Islet of Langerhans (tissue), 1 donor: ENCODE measurements around the gene TSGA10.
"Not testable (repeated sequence)": the region's sequence is repeated elsewhere in the genome, so short reads cannot be mapped to it uniquely, and the experiment has no call there.

Source experiments
- FAIRE-seq: peaks from one replicate; lab custom pipeline; 2011; peaks lifted over from hg19 to GRCh38; lab: Jason Lieb, UNC

TSGA10 gene

GRCh38 chr2:99072551-99072950, 82.2 kb downstream of the TSGA10 start:
- no peak for FAIRE-seq

- no peak for FAIRE-seq
These were observed 86.7 kb downstream of the TSGA10 start for GRCh38 chr2:99067871-99068625.

- peak; percentile 99 for FAIRE-seq
These were observed 88.4 kb downstream of the TSGA10 start for GRCh38 chr2:99066075-99066958.

DNA sequence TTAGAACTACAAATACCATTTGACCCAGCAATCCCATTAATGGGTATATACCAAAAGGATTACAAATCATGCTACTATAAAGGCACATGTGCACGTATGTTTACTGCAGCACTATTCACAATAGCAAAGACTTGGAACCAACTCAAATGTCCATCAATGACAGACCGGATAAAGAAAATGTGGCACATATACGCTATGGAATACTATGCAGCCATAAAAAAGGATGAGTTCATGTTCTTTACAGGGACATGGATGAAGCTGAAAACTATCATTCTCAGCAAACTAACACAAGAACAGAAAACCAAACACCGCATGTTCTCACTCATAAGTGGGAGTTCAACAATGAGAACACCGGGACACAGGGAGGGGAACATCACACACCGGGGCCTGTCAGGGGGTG, 105.6 kb downstream of the TSGA10 start:
- FAIRE-seq, result not testable (repeated sequence)

DNA sequence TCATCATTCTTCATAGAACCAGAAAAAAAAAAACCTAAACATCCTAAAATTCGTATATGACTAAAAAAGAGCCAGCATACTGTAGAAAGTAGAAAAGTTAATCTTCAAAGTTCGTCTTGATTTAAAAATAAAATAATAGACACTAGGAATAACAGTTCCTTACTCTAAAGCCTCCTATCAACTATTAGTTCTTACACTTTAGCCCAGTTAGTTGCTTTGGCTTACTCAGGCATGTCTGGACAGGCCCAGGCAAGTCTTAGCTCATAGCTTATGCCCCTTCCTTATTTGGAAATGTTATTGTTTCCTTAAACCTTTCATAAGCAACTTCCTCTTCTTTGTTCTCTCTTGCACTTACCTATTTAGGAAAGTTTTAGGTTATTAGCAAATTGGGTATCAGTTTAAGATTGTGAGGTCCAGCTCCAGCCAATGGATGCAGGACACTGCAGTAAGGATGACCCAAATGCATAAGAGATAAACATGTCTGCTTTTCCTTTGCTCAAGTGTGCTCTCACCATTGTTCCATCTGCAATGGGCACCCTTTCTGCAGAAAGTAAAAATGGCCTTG, 113.9 kb downstream of the TSGA10 start:
- FAIRE-seq, result not testable (repeated sequence)

GRCh38 chr2:99035920-99036319, 118.8 kb downstream of the TSGA10 start:
- no peak for FAIRE-seq

GRCh38 chr2:99032786-99033185, 122.0 kb downstream of the TSGA10 start:
- no peak for FAIRE-seq

DNA sequence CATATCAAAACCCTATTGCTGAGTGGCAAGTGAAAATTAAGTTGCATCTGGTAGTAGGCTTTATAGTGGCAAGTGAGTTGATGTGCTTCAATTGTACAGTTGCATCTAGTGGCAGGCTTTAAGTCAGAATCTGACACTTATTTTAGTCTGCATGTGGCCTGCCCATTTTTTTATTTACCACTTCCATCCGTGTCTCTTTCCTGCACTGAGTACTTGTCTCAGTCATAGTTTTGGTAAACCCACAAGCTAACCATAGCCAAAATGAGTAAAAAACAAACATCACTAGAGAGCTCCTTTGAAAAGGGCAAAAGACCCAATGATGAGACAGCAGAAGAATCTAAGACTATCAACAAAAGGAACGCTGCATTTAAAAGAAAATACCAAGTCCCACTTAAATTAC, 122.7 kb downstream of the TSGA10 start:
- FAIRE-seq, result no peak

DNA sequence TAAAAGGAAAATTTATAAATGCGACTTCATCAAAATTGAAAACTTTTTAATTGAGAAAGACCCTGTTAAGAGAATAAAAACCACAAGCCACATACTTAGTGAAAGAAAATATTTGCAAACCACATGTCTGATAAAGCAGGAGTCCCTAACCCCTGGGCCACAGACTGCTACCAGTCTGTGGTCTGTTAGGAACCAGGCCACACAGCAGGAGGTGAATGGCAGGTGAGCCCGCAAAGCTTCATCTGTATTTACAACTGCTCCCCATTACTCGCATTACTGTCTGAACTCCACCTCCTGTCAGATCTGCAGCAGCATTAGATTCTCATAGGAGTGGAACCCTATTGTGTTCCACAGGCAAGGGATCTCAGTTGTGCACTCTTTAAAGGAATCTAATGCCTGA, 123.3 kb downstream of the TSGA10 start:
- FAIRE-seq, result no peak

DNA sequence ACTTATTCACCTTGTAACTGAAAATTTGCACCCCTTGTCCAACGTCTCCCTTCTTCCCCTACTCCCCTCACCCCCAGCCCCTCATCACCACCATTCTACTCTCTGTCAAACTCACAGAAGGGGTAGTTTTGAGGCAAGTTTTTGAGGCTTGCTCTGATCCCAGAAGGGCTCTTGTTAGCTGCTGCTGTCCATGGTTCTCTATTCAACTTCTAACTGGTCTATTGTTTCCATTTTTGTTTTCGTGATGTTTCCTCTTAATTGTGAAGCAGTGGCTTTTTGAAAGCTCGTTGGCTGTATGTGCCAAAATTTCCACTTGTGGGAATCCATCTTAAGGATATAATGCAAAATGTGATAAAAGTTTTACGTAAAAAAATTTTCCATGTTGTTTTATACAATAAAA, 126.2 kb downstream of the TSGA10 start:
- no peak for FAIRE-seq

DNA sequence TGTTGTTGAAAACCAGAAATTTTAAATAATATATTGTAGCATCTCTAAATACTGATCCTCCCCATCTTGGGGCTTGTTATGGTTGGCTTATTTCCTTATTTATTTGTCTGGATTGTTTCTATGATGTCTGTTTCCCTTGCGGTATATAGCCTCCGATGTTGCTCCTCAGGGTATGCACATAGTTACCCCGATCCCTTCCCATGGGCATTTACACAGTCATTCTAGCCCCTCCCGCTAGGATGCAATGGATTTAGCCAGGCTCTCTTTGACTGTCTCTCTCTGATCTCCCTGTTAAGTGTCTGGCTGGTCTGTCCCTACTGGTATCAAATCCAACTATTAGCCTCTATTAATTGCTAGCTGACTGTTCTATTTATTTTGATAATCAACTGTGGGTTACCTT, 126.9 kb downstream of the TSGA10 start:
- no peak for FAIRE-seq

GRCh38 chr2:99000708-99001107, 154.0 kb downstream of the TSGA10 start:
- FAIRE-seq, result no peak

DNA sequence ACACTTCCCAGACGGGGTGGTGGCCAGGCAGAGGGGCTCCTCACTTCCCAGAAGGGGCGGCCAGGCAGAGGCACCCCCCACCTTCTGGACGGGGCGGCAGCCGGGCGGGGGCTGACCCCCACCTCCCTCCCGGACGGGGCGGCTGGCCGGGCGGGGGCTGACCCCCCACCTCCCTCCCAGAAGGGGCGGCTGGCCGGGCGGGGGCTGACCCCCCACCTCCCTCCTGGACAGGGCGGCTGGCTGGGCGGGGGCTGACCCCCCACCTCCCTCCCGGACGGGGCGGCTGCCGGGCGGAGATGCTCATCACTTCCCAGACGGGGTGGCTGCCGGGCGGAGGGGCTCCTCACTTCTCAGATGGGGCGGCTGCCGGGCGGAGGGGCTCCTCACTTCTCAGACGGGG, 166.0 kb downstream of the TSGA10 start:
- FAIRE-seq, result not testable (repeated sequence)

DNA sequence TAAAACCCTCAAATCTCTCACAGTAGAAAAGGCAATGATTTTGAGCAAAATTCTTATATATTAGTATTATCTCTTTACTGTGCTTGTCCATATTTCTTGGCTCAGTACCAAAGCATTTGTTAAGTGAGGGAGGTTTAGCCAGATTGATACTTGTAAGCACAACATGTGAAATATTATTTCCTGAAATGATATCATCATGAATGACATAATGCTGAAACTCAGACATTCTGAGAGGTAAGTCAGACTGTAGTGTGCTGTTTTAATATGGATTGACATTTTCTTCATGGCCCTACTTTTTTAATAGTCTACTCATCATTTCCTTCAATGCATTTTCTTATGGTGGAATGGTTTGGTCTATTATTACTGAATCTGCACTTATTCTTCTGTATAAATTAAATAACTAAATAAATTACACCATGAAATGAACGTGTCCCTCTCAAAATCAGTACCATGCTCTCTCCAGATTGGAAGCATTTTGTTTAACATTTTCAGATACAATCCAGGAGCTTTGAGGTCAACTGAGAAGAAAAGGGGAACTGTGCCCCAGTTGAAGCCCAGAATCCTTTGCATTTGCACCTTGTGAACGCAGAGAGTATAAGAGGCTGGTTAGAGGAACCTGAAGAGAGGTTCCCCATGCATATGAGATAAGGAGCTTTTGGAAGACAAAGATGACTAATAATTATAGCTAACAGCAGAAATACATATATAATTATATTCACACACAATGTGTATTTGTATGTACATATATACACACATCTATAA, 168.7 kb downstream of the TSGA10 start:
- FAIRE-seq, result no peak

GRCh38 chr2:98975611-98976010, 179.1 kb downstream of the TSGA10 start:
- no peak for FAIRE-seq

GRCh38 chr2:98972582-98973167, 182.1 kb downstream of the TSGA10 start:
- FAIRE-seq, result no peak

- no peak for FAIRE-seq
These were observed 194.8 kb downstream of the TSGA10 start for GRCh38 chr2:98959810-98960507.

GRCh38 chr2:98952966-98953365, 201.8 kb downstream of the TSGA10 start:
- FAIRE-seq, result no peak

GRCh38 chr2:98948956-98949739, 205.6 kb downstream of the TSGA10 start:
- no peak for FAIRE-seq

GRCh38 chr2:98947554-98947953, 207.2 kb downstream of the TSGA10 start:
- FAIRE-seq, result no peak
